Muscle layer of colon (tissue), 2 donors: ENCODE measurements around the gene PAGE4.

Experiments
- H3K27ac ChIP-seq: one replicate; pipeline ENCODE4 v1.7.0; 2013; ENCODE audit warnings: low read depth, mild to moderate bottlenecking, low read length, moderate library complexity
- H3K27me3 ChIP-seq, 2 donors: one replicate each; pipeline ENCODE4 v1.7.0; 2013; ENCODE audit warnings: low read length in 2 of 2, mild to moderate bottlenecking in 2 of 2; ENCODE audit not compliant: insufficient read depth in 2 of 2, control insufficient read depth in 1 of 2
- H3K36me3 ChIP-seq: one replicate; pipeline ENCODE4 v1.7.0; 2013; ENCODE audit warnings: mild to moderate bottlenecking, low read length; ENCODE audit not compliant: insufficient read depth
- H3K4me1 ChIP-seq: one replicate; pipeline ENCODE4 v1.7.0; 2013; ENCODE audit warnings: mild to moderate bottlenecking, low read length; ENCODE audit not compliant: insufficient read depth
- H3K4me3 ChIP-seq, 2 donors: one replicate each; pipeline ENCODE4 v1.7.0; 2013; ENCODE audit warnings: low read length in 2 of 2, low read depth in 1 of 2, mild to moderate bottlenecking in 1 of 2, moderate library complexity in 1 of 2
- H3K9ac ChIP-seq: one replicate; pipeline ENCODE4 v1.7.0; 2013; ENCODE audit warnings: low read length
- H3K9me3 ChIP-seq: one replicate; pipeline ENCODE4 v1.7.0; 2013; ENCODE audit warnings: mild to moderate bottlenecking, low read length
- donor health status: abdominal sarcoma.
- donor health status: Adenocarcinoma of cecum.

PAGE4 gene, protein sequence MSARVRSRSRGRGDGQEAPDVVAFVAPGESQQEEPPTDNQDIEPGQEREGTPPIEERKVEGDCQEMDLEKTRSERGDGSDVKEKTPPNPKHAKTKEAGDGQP

DNA sequence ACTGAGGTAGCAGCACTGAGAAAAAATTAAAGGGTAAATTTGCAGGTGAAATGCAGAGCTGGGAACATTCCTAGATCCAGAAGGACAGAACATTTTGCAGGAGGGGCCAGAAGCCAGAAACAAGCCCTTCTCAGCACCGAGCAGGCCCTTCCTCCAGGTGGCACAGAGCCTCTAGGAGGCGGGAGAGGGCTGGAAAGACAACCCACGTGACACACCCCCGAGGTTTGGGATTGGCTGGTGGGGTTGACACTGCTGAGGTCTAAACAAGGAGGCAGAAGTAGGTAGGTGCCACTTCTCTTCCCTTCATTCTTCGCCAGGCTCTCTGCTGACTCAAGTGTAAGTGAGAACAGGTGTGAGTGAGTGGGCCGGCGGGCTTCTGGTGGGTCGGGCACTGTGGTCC is at the start of gene PAGE4:
PAGE4 (plus strand) TSS at position 288 of the 400 bp plus-strand sequence. CDS start 1,126 bp downstream, outside the sequence.
- peaks cover 8 to 13% of the 10 kb centered on the region in 2 donors for H3K27me3 ChIP-seq
- no peak within 1 kb of the TSS for H3K9ac ChIP-seq
- H3K4me3 ChIP-seq = no peak within 1 kb of the TSS
- H3K27ac ChIP-seq = no peak within 1 kb of the TSS
- H3K36me3 ChIP-seq = no peaks in the 10 kb centered on the region
- H3K9me3 ChIP-seq = no peaks in the 10 kb centered on the region
- H3K4me1 ChIP-seq = no peaks in the 10 kb centered on the region

DNA sequence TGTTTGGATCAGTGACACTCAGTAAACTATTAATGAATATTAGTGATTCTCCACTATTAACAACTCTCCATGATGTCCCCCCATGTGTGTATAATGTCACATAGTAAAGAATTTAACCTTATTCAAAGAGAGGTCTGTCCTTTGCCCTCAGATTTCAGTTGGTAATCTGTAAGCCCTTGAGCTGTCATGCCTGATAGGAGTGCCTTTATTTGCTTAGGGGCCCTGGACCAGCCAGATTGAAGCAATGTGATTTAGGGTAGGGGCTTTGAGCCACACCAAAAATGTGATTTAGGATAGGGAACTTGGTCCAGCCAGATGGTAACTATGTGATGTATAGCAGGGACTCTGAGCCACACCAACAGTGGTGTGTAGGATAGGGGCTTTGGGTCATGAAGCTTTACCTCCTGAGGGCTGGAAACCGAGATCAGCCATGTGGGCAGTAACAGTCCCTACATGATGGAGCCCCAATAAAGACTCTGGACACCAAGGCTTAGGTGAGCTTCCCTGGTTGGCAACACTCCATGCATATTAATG is 44.3 kb upstream of the PAGE4 start:
- no peak overlapping the region for H3K9ac ChIP-seq
- no peaks in the 10 kb centered on the region for H3K36me3 ChIP-seq
- H3K27me3 ChIP-seq = no peaks in the 10 kb centered on the region
- H3K4me3 ChIP-seq = no peak overlapping the region
- H3K4me1 ChIP-seq = no peaks in the 10 kb centered on the region
- no peak overlapping the region for H3K27ac ChIP-seq
- H3K9me3 ChIP-seq = no peaks in the 10 kb centered on the region

DNA sequence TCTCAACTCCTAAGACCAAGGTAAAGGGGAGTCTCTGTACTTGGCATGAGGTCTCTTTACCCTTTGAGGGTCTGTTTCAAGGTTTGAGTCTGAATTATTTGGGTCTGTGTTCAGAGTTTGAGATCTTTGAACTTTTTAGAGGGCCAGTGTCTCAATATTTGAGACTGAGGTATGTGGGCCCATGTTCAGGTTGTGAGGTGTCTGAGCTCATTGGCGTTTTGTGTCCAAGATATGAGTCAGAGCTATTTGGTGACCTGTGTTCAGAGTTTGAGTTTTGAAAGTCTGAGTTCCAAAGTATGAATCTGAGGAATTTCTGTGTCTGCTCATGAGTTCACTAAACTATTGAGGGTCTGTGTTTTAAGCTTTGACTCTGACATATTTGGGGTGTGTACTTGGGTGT is 36.7 kb upstream of the PAGE4 start:
- H3K4me3 ChIP-seq = no peak overlapping the region
- H3K9me3 ChIP-seq = no peaks in the 10 kb centered on the region
- no peak overlapping the region for H3K9ac ChIP-seq
- no peaks in the 10 kb centered on the region for H3K36me3 ChIP-seq
- H3K27me3 ChIP-seq = peaks cover 8% of the 10 kb centered on the region in 2 donors
- no peaks in the 10 kb centered on the region for H3K4me1 ChIP-seq
- H3K27ac ChIP-seq = no peak overlapping the region

DNA sequence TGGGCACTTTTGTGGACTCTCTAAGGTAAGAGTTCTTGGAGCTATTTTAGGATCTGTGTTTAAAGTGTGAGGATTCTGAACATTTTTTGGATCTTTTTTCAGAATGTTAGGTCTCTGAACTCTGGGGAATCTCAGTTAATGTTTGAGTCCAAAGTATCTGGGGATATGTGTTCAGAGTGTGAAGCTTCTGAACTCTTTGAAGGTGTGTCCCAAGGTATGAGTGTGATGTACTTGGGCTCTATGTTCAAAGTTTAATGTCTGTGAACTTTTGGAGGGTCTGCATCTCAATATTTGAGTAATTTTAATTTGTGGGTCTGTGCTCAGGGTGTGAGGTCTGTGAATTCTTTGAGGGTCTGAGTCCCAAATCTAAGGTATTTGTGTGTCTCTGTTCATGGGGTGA is 35.4 kb upstream of the PAGE4 start:
- Histone ChIP-seq H3K4me1 (no peaks in the 10 kb centered on the region), H3K9ac (no peak overlapping the region), H3K4me3 (no peak overlapping the region), H3K27ac (no peak overlapping the region), H3K9me3 (no peaks in the 10 kb centered on the region), H3K36me3 (no peaks in the 10 kb centered on the region), H3K27me3 (peaks cover 8 to 12% of the 10 kb centered on the region in 2 donors)

DNA sequence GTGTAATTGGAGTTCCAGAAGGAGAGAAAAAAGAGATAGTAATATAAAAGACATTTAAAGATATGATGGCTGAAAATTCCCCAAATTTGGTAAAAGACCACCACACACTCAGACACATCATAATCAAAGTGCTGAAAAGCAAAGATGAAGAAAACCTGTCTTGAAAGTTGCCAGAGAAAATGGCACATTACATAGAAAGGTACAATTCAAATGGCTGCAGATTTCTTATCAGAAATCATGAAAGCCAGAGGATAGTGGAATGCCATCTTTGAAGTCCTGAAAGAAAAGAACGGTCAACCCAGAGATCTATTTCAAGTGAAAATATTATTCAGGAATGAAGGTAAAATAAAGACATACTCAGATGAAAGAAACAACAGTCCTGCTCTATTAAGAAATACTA is 29.3 kb upstream of the PAGE4 start:
- Histone ChIP-seq H3K4me3 (no peak overlapping the region), H3K27me3 (peaks cover 4 to 8% of the 10 kb centered on the region in 2 donors), H3K27ac (no peak overlapping the region), H3K9ac (no peak overlapping the region), H3K4me1 (no peaks in the 10 kb centered on the region), H3K9me3 (no peaks in the 10 kb centered on the region), H3K36me3 (no peaks in the 10 kb centered on the region)

DNA sequence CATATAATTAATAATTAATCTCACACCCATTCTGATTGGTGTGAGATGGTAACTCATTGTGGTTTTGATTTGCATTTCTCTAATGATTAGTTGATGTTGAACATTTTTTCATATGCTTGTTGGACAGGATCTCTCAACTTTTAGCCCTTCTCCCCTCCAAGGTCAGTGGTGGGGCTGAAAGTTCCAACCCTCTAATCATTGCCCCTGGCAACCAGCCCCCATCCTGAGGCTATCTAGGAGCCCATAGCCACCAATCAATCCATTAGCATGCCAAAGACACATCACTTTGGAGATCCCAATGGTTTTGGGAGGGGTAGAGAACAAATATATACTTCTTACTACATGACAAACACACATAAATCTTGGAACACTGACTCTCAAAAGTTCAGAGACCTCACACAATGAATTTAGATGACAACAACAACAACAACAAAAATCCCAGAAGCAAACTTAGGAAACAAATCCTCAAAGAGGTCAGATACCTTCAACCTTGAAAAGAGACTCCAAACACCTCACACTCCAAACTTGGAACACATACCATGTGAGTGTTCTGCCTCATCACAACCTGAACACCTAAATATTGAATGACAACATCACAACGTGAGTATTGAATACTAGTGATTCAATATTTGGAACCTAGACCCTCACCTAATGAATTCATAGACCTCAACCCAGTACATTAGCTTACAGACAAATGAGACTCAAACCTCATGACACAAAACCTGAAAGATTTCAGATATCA is 19.0 kb upstream of the PAGE4 start:
- no peak overlapping the region for H3K4me3 ChIP-seq
- H3K36me3 ChIP-seq = no peaks in the 10 kb centered on the region
- no peak overlapping the region for H3K9ac ChIP-seq
- peaks cover 0 to 3% of the 10 kb centered on the region in 2 donors for H3K27me3 ChIP-seq
- H3K9me3 ChIP-seq = no peaks in the 10 kb centered on the region
- H3K4me1 ChIP-seq = no peaks in the 10 kb centered on the region
- H3K27ac ChIP-seq = no peak overlapping the region

DNA sequence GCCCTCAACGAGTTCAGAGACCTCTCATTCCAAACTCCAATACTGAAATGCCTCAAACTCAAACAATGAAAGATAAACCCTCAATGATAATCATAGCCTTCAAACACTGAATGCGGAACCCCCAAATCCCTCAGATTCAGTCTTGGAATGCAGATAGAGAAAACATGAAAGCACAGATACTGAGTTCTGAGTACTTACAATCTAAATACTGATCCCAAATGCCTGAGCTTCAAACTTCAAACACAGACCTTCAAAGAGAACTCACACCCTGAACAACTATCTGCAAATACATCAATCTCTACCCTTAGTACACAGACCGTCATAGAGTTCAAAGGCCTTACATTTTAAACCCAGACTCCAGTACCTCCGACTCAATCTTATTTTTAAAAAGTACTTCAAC is 16.9 kb upstream of the PAGE4 start:
- H3K27ac ChIP-seq = no peak overlapping the region
- no peak overlapping the region for H3K9ac ChIP-seq
- H3K36me3 ChIP-seq = no peaks in the 10 kb centered on the region
- H3K9me3 ChIP-seq = no peaks in the 10 kb centered on the region
- H3K4me3 ChIP-seq = no peak overlapping the region
- no peaks in the 10 kb centered on the region for H3K4me1 ChIP-seq
- peaks cover 0 to 3% of the 10 kb centered on the region in 2 donors for H3K27me3 ChIP-seq

DNA sequence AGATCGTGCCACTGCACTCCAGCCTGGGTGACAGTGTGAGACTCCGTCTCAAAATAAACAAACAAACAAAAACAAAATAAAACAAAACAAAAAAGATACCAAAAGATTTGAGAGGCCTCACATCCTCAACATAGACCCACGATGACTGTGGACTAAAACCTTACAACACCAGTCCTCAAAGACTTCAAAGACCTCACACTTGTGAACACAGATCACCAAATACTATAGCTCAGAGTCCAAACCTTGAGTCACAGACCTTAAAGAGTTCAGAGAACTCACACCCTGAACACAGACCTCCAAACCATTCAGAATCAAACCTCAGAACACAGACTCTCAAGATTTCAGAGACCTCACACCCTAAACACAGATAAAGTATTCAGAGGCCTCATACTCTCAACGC is 12.7 kb upstream of the PAGE4 start:
- Histone ChIP-seq H3K27me3 (no peaks in the 10 kb centered on the region), H3K9ac (no peak overlapping the region), H3K27ac (no peak overlapping the region), H3K9me3 (no peaks in the 10 kb centered on the region), H3K36me3 (no peaks in the 10 kb centered on the region), H3K4me1 (no peaks in the 10 kb centered on the region), H3K4me3 (no peak overlapping the region)

DNA sequence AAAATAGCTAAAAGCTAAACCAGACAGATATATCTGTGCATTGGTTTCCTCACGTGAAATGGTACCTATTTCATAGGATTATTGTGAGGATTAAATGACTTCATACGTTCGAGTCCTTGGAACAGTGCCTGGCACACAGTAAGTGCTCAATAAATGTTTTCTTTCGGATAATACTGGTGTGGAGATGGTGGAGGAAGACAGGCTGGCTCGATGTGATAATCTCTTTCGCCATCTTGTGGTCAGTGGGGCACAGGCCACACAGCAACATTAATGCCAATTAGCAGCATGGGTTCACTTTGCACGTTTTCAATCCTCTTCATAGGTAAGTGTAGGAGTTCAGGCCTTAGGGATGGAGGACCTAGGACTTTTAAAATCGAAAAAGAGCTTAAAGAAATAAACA is 9.3 kb downstream of the PAGE4 start:
- Histone ChIP-seq H3K36me3 (no peaks in the 10 kb centered on the region), H3K9ac (no peak overlapping the region), H3K27ac (no peak overlapping the region), H3K9me3 (no peaks in the 10 kb centered on the region), H3K4me1 (no peaks in the 10 kb centered on the region), H3K27me3 (peaks cover 0 to 15% of the 10 kb centered on the region in 2 donors), H3K4me3 (no peak overlapping the region)

DNA sequence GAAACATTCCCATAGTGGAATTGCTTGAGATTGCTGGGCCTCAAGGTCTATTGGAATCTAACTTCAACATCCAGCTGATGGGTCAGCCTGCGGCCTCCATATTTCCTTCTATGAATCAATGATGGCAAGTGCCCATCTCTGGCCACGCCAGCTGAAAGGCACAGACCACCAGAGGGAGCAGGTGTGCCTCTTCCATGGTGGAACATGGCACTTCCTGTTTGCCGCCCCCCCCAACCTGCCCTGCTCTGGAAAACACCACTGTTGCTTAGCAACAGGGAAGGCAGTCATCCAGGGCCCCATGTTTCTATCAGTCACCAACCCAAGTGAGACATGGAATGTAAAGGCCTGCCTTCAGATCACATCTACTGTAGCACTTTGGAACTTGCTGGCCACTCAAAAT is 11.6 kb downstream of the PAGE4 start:
- H3K27ac ChIP-seq = no peak overlapping the region
- no peaks in the 10 kb centered on the region for H3K9me3 ChIP-seq
- no peak overlapping the region for H3K9ac ChIP-seq
- H3K4me3 ChIP-seq = no peak overlapping the region
- H3K4me1 ChIP-seq = no peaks in the 10 kb centered on the region
- H3K27me3 ChIP-seq = peaks cover 0 to 31% of the 10 kb centered on the region in 2 donors
- H3K36me3 ChIP-seq = no peaks in the 10 kb centered on the region

DNA sequence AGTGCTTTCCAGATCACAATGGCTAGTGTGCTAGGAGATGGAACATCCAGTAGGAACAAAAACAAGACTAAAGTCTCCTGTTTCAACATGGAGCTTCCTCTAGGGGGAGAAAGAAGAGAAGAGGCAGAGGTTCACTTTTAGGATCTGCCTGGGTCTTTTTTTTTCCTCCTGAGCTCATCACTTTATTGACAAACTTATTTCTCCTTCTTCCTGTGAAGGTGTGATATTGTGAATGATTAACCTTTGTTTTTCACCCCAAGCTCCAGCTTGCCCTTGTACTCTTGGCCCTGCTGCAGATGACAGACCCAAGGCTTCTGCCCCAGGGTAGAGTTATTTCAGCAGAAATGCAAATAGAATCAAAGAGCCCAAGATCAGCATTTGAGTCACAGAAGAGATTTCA is 13.5 kb downstream of the PAGE4 start:
- H3K4me3 ChIP-seq = no peak overlapping the region
- no peaks in the 10 kb centered on the region for H3K9me3 ChIP-seq
- H3K27ac ChIP-seq = no peak overlapping the region
- no peaks in the 10 kb centered on the region for H3K36me3 ChIP-seq
- no peaks in the 10 kb centered on the region for H3K4me1 ChIP-seq
- H3K27me3 ChIP-seq = peaks cover 0 to 20% of the 10 kb centered on the region in 2 donors
- H3K9ac ChIP-seq = no peak overlapping the region

DNA sequence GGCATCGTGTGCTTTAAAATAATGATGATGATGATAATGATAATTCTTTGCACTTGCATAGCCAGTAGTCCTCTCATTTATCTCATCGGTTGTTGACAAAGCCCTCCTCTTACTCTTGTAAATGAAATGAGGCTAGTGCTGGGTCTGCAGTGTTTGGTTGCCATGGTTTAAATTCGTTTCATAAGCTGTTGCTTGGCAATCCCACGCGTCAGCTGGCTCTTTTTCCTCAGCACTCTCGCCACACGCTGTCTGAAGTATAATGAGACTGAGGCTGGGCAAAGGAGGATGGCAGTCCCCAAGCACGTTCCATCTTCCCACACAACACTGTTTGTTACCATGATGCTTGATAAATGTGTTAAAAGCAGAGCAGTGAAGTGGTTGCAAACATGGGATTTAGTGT is 15.5 kb downstream of the PAGE4 start:
- Histone ChIP-seq H3K4me3 (no peak overlapping the region), H3K9me3 (no peaks in the 10 kb centered on the region), H3K27ac (no peak overlapping the region), H3K36me3 (no peaks in the 10 kb centered on the region), H3K4me1 (no peaks in the 10 kb centered on the region), H3K9ac (no peak overlapping the region), H3K27me3 (peaks cover 0 to 20% of the 10 kb centered on the region in 2 donors)
